Sigmoid colon (tissue), 7 donors: Measurements from ENCODE around the gene ANO9. TPM values are rescaled to one million over a fixed set of nuclear protein-coding genes. Genes with fewer than 3 reads are reported as not detected.
A peak's percentile ranks its signal among the peaks of the same experiment; 100 is the strongest.

ENCODE experiments used
- DNase-seq: peaks from one replicate; pipeline ENCODE4 v3.0.0-alpha.2; 2019
- H3K27ac ChIP-seq, 4 donors: fragments of 200-600 bp; sonication (generic); one replicate each; pipeline ENCODE4 v1.5.1; 2016 to 2019; ENCODE audit warnings: mild to moderate bottlenecking in 1 of 4
- H3K27me3 ChIP-seq, 3 donors: fragments of 200-600 bp; sonication (generic); one replicate each; pipeline ENCODE4 v1.5.1; 2019; ENCODE audit warnings: mild to moderate bottlenecking in 1 of 3
- H3K36me3 ChIP-seq, 4 donors: fragments of 200-600 bp; sonication (generic); one replicate each; pipeline ENCODE4 v1.5.1; 2016 to 2019
- H3K4me1 ChIP-seq, 4 donors: fragments of 200-600 bp; sonication (generic); one replicate each; pipeline ENCODE4 v1.5.1; 2017 to 2019
- H3K4me3 ChIP-seq, 4 donors: fragments of 200-600 bp; sonication (generic); one replicate each; pipeline ENCODE4 v1.5.1; 2017 to 2019; ENCODE audit warnings: mild to moderate bottlenecking in 2 of 4, moderate library complexity in 1 of 4
- H3K9me3 ChIP-seq, 4 donors: fragments of 200-600 bp in 3 of 4; sonication (generic) in 3 of 4; one replicate each; pipeline versions ENCODE4 v1.5.1 to v1.6.1; 2013 to 2019
- CTCF ChIP-seq, 4 experiments: fragments of 450-650 bp in 3 of 4; fragments of 200-600 bp in 1 of 4; IDR thresholded peaks; one replicate each; pipeline ENCODE4 v1.5.1; 2016 to 2019; ENCODE audit warnings: antibody characterized with exemption in 4 of 4, mild to moderate bottlenecking in 3 of 4, moderate library complexity in 2 of 4
- EP300 ChIP-seq, 4 donors: sonication (generic); formaldehyde crosslinking; IDR thresholded peaks; one replicate each; pipeline ENCODE4 v1.6.1; 2017; ENCODE audit warnings: antibody characterized with exemption in 4 of 4
- POLR2A ChIP-seq, 2 donors: fragments of 450-650 bp; IDR thresholded peaks; one replicate each; pipeline ENCODE4 v1.6.1; 2016; ENCODE audit warnings: antibody characterized with exemption in 2 of 2, mild to moderate bottlenecking in 2 of 2, moderate library complexity in 2 of 2
- POLR2AphosphoS5 ChIP-seq, 4 donors: sonication (generic); formaldehyde crosslinking; IDR thresholded peaks; one replicate each; pipeline ENCODE4 v1.6.1; 2017; ENCODE audit warnings: antibody characterized with exemption in 4 of 4
- WGBS, 2 donors: extraction: QIAGEN DNeasy Blood & Tissue Kit; methylation state at CpG; one replicate each; pipeline ENCODE4 v1.1.7; 2013; 5-methylcytosine and 5-hydroxymethylcytosine counted together
- intact Hi-C: fragments of 100-400 bp; cut with DNase I; formaldehyde crosslinking; loops from one replicate; pipeline ENCODE4 v1.15.1; 2023
- polyA plus RNA-seq, 3 donors: library from polyadenylated mRNA; stranded (reverse); fragments of 200-250 nt; gene quantifications; one replicate each; pipeline ENCODE4 v1.2.3, GENCODE V29; 2013
- total RNA-seq, 4 donors: library from RNA; depleted of rRNA; stranded (reverse); fragments of >200 nt; gene quantifications; one replicate each; pipeline ENCODE4 v1.1.0, GENCODE V29; 2016
- donor health status: healthy with polysubstance abuse.
- donor health status: Bipolar disorder and iron deficiency.
- donor health status: healthy.

Gene ANO9
- total and polyA plus RNA-seq, 7 donors: 0.14 to 123 (median 2.5) TPM

- Histone ChIP-seq H3K4me1 (peaks cover 0 to 20% (median 19%) of the 10 kb centered on the region in 4 donors), H3K36me3 (no peaks in the 10 kb centered on the region), H3K27ac (peak overlapping the region; percentile 70 to 77 (median 74)), H3K4me3 (peak overlapping the region; percentile 56 to 79 (median 62)), H3K27me3 (peaks cover 0 to 8% (median 7%) of the 10 kb centered on the region in 3 donors), H3K9me3 (no peaks in the 10 kb centered on the region)
- TF ChIP-seq EP300 (IDR thresholded peaks at IDR 0.05) (no peak), POLR2AphosphoS5 (IDR thresholded peaks at IDR 0.05) (peak in 3 of 4 donors; percentile 31 to 32 (median 31)), CTCF (IDR thresholded peaks at IDR 0.05) (peak in 2 of 4 experiments; percentile 13)
- intact Hi-C loops: loop anchor here (1.0 to 5.0 kb wide), 4 partner anchors 41 to 200 kb away; partner anchors contain the start of genes BET1L and RIC8A
- peak; percentile 91 for DNase-seq
- WGBS, 2 donors: 4 to 5% methylated on average over 91 of the region's 91 CpGs
Observed at GRCh38 chr11:406796-407650, 34.8 kb downstream of the ANO9 start.

GRCh38 chr11:405954-406795 is 35.6 kb downstream of the ANO9 start:
- H3K27me3 ChIP-seq: peaks cover 0 to 8% (median 7%) of the 10 kb centered on the region in 3 donors
- WGBS, 2 donors: 60 to 75% methylated on average over 47 of the region's 47 CpGs
- intact Hi-C loops: loop anchor here (1.0 to 5.0 kb wide), 3 partner anchors 42 to 199 kb away; partner anchors contain the start of genes BET1L and RIC8A
- DNase-seq: peak; percentile 72
- peaks cover 0 to 20% (median 19%) of the 10 kb centered on the region in 4 donors for H3K4me1 ChIP-seq
- H3K27ac ChIP-seq: peak overlapping the region; percentile 70 to 77 (median 74)
- no peaks in the 10 kb centered on the region for H3K36me3 ChIP-seq
- H3K9me3 ChIP-seq: no peaks in the 10 kb centered on the region
- TF ChIP-seq EP300 (IDR thresholded peaks at IDR 0.05) (no peak), POLR2AphosphoS5 (IDR thresholded peaks at IDR 0.05) (no peak), CTCF (IDR thresholded peaks at IDR 0.05) (no peak), POLR2A (IDR thresholded peaks at IDR 0.05) (no peak)
- H3K4me3 ChIP-seq: peak overlapping the region; percentile 56 to 79 (median 62)

- no peak overlapping the region for H3K4me3 ChIP-seq
Observed at GRCh38 chr11:405323-405953, 36.4 kb downstream of the ANO9 start.

GRCh38 chr11:404551-405264 is 37.1 kb downstream of the ANO9 start:
- peak overlapping the region in 1 of 4 donors; percentile 73 for H3K27ac ChIP-seq
- H3K36me3 ChIP-seq: no peaks in the 10 kb centered on the region
- no peak for TF ChIP-seq POLR2A (IDR thresholded peaks at IDR 0.05)
- TF ChIP-seq EP300 (IDR thresholded peaks at IDR 0.05): no peak
- TF ChIP-seq POLR2AphosphoS5 (IDR thresholded peaks at IDR 0.05): no peak
- H3K27me3 ChIP-seq: peaks cover 0 to 15% (median 14%) of the 10 kb centered on the region in 3 donors
- no peak overlapping the region for H3K4me3 ChIP-seq
- intact Hi-C loops: loop anchor here (5.0 kb wide), 1 partner anchor 197 kb away; the partner anchor contains the start of genes BET1L and RIC8A
- peak; percentile 62 for DNase-seq
- H3K4me1 ChIP-seq: peaks cover 0 to 27% (median 19%) of the 10 kb centered on the region in 4 donors
- H3K9me3 ChIP-seq: no peaks in the 10 kb centered on the region
- 90% methylated on average over 14 of the region's 14 CpGs for WGBS, 2 donors

More at GRCh38 chr11:405323-405953, 36.4 kb downstream of the ANO9 start:
- peaks cover 0 to 20% (median 19%) of the 10 kb centered on the region in 4 donors for H3K4me1 ChIP-seq
- TF ChIP-seq POLR2A (IDR thresholded peaks at IDR 0.05) (no peak), POLR2AphosphoS5 (IDR thresholded peaks at IDR 0.05) (no peak), EP300 (IDR thresholded peaks at IDR 0.05) (no peak)
- H3K27me3 ChIP-seq: peaks cover 0 to 9% (median 7%) of the 10 kb centered on the region in 3 donors
- H3K9me3 ChIP-seq: no peaks in the 10 kb centered on the region
- 74 to 77% methylated on average over 17 of the region's 17 CpGs for WGBS, 2 donors
- peak overlapping the region in 2 of 4 donors; percentile 27 to 73 for H3K27ac ChIP-seq
- DNase-seq: peak; percentile 74
- no peaks in the 10 kb centered on the region for H3K36me3 ChIP-seq
- intact Hi-C loops: loop anchor here (5.0 kb wide), 1 partner anchor 198 kb away; the partner anchor contains the start of genes BET1L and RIC8A
